Measurements from ENCODE around the gene EIF4A3.
A peak's percentile ranks its signal among the peaks of the same experiment; 100 is the strongest.
"Not testable (repeated sequence)": the region's sequence is repeated elsewhere in the genome, so short reads cannot be mapped to it uniquely, and the experiment has no call there.

The EIF4A3 gene

DNA sequence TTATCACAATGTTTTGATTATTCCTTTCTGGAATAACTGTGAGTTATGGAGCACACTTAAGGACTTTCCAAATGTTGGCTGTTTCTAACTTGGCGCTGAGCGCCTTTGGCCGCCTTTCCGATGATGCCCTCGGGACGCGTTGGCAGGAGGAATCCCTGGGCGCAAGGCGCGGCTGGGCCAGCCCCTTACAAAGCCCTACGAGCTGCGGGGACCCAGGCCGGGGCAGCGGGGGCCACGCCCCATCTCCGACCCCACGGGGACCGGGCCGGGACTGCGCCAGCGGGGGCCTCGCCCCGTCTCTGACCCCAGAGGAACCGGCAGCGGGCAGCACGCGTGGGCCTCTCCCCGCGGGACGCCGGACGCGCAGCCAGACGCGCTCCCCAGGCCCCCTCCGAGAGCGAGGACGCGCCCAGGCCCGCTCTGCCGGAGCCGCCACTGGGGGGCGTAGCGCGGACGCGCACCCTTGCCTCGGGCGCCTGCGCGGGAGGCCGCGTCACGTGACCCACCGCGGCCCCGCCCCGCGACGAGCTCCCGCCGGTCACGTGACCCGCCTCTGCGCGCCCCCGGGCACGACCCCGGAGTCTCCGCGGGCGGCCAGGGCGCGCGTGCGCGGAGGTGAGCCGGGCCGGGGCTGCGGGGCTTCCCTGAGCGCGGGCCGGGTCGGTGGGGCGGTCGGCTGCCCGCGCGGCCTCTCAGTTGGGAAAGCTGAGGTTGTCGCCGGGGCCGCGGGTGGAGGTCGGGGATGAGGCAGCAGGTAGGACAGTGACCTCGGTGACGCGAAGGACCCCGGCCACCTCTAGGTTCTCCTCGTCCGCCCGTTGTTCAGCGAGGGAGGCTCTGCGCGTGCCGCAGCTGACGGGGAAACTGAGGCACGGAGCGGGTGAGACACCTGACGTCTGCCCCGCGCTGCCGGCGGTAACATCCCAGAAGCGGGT lies 45.6 kb downstream of the EIF4A3 start, which contains the start of gene GAA:
Gene GAA, plus strand, starts transcription at position 571 of the 935 bp plus-strand sequence. CDS start 3,006 bp downstream, outside the sequence.
- peak; percentile 72 to 78 for DNase-seq (ENCODE audit: low read depth in 2 of 2)

GRCh38 chr17:80100035-80100323 lies 46.9 kb downstream of the EIF4A3 start:
- no peak for DNase-seq (ENCODE audit: low read depth in 2 of 2)

DNA sequence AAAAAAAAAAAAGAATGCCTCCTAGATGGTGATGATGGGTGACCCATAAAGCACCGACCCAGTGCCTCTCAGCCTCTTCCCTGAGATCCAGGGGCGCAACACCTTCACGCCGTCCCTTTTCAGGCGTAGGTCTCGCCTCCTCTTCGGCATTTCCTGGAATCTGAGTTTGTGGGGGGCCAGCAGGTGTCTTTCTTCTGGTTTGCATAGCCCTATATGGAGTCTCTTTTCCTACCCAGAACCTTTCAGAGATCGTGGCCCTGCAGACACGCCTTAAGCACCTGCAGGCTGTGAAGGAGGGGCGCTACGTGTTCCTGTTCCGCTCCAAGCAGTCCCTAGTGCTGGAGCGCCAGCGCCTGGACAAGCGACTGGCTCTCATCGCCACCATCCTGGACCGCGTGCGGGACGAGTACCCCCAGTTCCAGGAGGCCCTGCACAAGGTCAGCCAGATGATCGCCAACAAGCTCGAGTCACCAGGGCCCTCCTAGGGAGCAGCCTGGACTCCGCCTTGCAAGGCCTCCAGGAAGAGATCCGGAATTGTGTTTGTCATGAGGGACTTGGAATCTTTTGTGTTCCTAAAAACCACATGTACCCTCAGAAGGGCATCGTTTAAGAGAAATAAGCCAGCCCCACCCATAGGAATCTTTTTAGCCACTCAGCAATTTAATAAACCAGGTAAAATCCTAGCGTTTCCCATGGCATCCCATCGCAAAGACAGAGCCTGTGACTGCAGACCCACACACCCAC lies 47.5 kb downstream of the EIF4A3 start:
- DNase-seq (ENCODE audit: low read depth in 2 of 2), result no peak

GRCh38 chr17:80097844-80098691 lies 48.9 kb downstream of the EIF4A3 start:
- no peak for DNase-seq (ENCODE audit: low read depth in 2 of 2)

DNA sequence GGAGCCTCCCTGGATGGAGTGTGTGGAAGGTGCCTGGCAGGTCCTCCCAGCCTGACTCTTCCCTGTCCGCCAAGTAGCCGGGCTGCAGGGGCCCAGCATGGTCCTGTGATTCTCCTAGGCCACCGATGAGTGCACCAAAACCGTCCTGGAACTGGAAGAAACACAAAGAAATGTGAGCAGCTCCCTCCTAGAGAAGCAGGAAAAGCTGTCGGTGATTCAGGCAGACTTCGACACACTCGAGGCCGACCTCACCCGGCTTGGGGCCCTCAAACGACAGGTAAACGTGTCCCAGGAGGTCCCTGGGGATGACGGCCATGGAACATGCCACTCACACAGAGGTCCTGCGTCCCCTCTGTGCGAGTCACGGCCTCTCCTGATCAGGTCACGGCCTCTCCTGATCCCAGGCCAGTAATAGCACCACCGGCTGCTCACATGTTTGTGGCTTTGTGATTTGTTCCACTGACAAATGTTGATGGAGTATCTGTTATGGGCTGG lies 49.8 kb downstream of the EIF4A3 start:
- DNase-seq (ENCODE audit: low read depth in 2 of 2), result no peak

GRCh38 chr17:80096561-80097021 lies 50.3 kb downstream of the EIF4A3 start:
- no peak for DNase-seq (ENCODE audit: low read depth in 2 of 2)

GRCh38 chr17:80095844-80096475 lies 51.0 kb downstream of the EIF4A3 start:
- DNase-seq (ENCODE audit: low read depth in 2 of 2), result no peak

DNA sequence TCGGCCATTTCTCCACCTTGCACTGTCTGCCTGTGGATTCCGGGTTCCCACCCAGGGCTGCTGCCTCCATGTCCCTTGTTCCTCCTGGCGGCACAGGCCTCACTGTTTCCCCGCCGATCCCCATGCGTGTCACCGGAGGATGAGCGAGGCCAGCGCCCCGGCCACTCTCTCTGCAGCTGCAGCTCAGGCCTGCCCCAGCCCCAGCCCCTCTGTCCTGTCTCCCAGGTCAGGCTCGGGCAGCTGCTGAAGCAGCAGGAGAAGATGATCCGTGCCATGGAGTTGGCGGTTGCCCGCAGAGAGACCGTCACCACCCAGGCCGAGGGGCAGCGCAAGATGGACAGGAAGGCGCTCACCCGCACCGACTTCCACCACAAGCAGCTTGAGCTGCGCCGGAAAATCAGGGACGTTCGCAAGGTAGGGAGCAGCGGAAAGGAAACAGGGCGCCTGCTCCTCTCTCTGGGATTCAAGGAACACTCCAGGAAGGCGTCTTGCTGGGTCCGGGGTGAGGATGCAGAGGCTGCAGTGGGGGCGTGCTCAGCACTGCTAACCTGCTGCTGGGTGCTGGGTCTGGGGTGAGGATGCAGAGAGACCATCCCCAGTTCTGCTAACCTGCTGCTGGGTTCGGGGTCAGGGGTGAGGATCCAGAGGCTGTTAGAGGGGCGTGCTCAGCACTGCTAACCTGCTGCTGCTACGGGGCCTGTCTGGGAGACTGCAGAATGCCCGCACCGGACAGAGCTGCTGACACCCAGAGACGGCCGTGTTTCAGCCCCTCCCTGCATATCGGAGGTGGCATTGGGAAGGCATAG lies 51.7 kb downstream of the EIF4A3 start:
- no peak for DNase-seq (ENCODE audit: low read depth in 2 of 2)

GRCh38 chr17:80092959-80093358 lies 54.0 kb downstream of the EIF4A3 start:
- no peak for DNase-seq (ENCODE audit: low read depth in 2 of 2)

- no peak for DNase-seq (ENCODE audit: low read depth in 2 of 2)
Measured at GRCh38 chr17:80091376-80091775, 55.6 kb downstream of the EIF4A3 start.

GRCh38 chr17:80090164-80090563 lies 56.8 kb downstream of the EIF4A3 start:
- DNase-seq (ENCODE audit: low read depth in 2 of 2), result not testable (repeated sequence)

- no peak for DNase-seq (ENCODE audit: low read depth in 2 of 2)
Measured at GRCh38 chr17:80089762-80090161, 57.2 kb downstream of the EIF4A3 start.

DNA sequence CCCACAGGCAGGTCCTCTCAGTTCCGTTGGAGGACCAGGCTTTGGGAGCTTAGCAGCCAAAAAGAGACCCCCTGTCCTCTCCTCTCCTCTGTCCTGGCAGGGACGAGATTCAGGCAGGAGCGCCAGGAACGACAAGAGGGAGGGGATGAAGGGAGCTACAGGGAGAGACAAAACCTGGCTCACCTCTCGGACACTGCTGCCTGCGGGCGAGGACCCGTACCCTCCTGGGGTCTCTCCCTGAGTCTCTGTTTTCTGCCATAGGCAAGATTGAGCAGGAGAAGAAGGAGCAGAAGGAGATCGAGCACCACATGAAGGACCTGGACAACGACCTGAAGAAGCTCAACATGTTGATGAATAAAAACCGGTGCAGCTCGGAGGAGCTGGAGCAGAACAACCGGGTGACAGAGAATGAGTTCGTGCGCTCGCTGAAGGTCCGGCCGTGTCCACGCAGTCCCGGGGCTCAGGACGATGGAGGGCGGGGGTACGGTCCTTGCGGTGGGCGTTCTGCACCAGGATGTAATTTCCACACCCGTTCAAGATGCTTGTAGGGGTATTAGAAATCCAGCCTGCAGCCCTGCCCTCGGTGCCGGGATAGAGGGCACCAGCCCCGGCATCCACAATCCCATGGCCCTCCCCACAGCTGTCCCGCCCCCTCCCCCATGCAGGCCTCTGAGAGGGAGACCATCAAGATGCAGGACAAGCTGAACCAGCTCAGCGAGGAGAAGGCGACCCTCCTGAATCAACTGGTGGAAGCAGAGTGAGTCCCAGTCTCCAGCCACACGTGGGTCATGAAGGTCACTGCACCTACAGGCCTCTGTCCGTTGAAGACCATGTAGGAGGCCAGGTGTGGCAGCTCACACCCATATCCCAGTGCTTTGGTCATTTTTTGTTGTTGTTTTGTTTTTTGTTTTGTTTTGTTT lies 59.3 kb downstream of the EIF4A3 start:
- DNase-seq (ENCODE audit: low read depth in 2 of 2), result no peak

DNA sequence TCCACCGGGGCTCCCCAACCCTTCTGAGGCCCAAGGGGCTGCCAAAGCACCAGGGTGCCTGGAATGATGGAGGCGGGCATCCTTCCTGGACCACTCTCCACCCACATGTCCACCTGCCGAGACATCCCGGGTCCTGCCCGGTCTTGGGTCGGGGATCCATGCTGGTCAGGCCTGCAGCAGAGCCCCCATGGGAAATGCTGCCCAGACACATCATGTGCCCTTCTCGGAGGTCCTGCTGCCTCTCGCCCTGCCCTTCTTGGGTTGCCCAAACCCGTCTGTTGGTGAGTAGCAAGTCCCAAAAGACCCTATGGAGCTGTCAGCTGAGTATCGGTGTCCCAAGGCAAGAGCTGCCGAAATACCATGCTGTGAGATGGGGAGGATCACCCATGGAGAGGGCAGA lies 60.3 kb downstream of the EIF4A3 start:
- DNase-seq (ENCODE audit: low read depth in 2 of 2), result no peak

DNA sequence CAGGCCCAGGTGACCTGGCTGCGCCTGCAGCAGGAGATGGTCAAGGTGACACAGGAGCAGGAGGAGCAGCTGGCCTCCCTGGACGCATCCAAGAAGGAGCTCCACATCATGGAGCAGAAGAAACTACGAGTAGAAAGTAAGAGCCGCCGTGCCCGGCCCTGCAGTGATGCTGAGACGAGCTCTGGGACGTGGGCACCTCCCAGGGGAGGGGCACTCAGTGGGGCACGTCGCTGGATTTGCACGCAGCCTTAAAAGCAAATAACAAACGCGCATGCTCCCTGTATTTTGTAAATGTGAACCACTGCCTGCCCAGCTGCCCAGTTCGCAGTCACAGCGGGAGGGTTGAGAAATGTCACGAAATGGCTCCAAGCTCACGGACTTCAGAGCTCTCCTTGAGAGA lies 60.8 kb downstream of the EIF4A3 start:
- no peak for DNase-seq (ENCODE audit: low read depth in 2 of 2)

DNA sequence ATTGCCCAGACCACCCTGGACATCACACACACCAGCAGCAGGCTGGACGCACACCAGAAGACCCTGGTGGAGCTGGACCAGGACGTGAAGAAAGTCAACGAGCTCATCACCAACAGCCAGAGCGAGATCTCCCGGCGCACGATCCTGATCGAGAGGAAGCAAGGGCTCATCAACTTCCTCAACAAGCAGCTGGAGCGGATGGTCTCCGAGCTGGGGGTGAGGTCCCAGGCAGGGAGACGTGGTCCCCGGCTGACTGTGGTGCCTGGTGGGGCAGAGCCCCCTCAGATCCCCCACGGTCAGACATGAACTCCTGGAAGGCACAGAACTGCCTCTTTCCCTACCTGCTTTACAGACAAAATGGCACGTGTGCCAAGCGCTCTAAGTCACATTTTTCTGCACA lies 62.2 kb downstream of the EIF4A3 start:
- DNase-seq (ENCODE audit: low read depth in 2 of 2), result no peak
